K562 (cell line): ENCODE data around the gene MRPL55. TPM values are rescaled to one million over a fixed set of nuclear protein-coding genes. Genes with fewer than 3 reads are reported as not detected.

Source experiments
- ARID1B ChIP-seq: fragments of 450-650 bp; IDR thresholded peaks from 2 replicates; pipeline ENCODE4 v1.6.1; 2016; ENCODE audit warnings: antibody characterized with exemption, mild to moderate bottlenecking, inconsistent platforms
- ARID2 ChIP-seq: fragments of 450-650 bp; IDR thresholded peaks from 2 replicates; pipeline ENCODE4 v1.6.1; 2017; ENCODE audit warnings: antibody characterized with exemption, mild to moderate bottlenecking
- CBFA2T2 ChIP-seq: fragments of 450-650 bp; conservative IDR thresholded peaks from 2 replicates; pipeline ENCODE4 v1.6.1; 2017; ENCODE audit warnings: mild to moderate bottlenecking
- CCNT2 ChIP-seq: IDR thresholded peaks from 2 replicates; pipeline ENCODE4 v1.6.1; 2011; ENCODE audit warnings: borderline replicate concordance, low read depth, mild to moderate bottlenecking, moderate library complexity, mixed read lengths, low read length; ENCODE audit not compliant: insufficient read length; ENCODE audit errors: extremely low read depth
- GTF2A2 ChIP-seq: IDR thresholded peaks from 2 replicates; pipeline ENCODE4 v1.6.1; 2016; ENCODE audit warnings: mild to moderate bottlenecking, missing genetic modification characterization, missing compliant biosample characterization
- JUND ChIP-seq, 2 experiments: IDR thresholded peaks; 2 replicates in 1 of 2; 3 replicates in 1 of 2; pipeline ENCODE4 v1.6.1; 2011; ENCODE audit warnings: borderline replicate concordance in 2 of 2, low read depth in 2 of 2, low read length in 2 of 2, improper control_type of control experiment in 1 of 2, missing biosample characterization in 1 of 2, missing genetic modification characterization in 1 of 2, missing genetic modification reagents in 1 of 2
- KLF16 ChIP-seq: IDR thresholded peaks from 2 replicates; pipeline ENCODE4 v1.6.1; 2016; ENCODE audit warnings: antibody characterized with exemption
- KLF6 ChIP-seq: fragments of 250-450 bp; sonication (Bioruptor Pico); IDR thresholded peaks from 2 replicates; pipeline ENCODE4 v1.4.0; 2020; ENCODE audit warnings: mild to moderate bottlenecking, moderate library complexity, borderline replicate concordance
- LEF1 ChIP-seq: fragments of 450-650 bp; IDR thresholded peaks from 2 replicates; pipeline ENCODE4 v1.6.1; 2016; ENCODE audit warnings: mild to moderate bottlenecking
- MTA1 ChIP-seq: fragments of 450-650 bp; IDR thresholded peaks from 2 replicates; pipeline ENCODE4 v1.6.1; 2017; ENCODE audit warnings: borderline replicate concordance
- MTA2 ChIP-seq: fragments of 450-650 bp; IDR thresholded peaks from 2 replicates; pipeline ENCODE4 v1.6.1; 2016; ENCODE audit warnings: low read depth
- MYC ChIP-seq, 2 experiments: fragments of 250-450 bp in 1 of 2; sonication (Bioruptor Pico) in 1 of 2; IDR thresholded peaks; 2 replicates each; pipeline versions ENCODE4 v1.5.1 to v1.6.1; 2012 to 2021; ENCODE audit warnings: low read depth in 2 of 2, borderline replicate concordance in 1 of 2, improper control_type of control experiment in 1 of 2, low read length in 1 of 2, mild to moderate bottlenecking in 1 of 2, moderate library complexity in 1 of 2
- NFIC ChIP-seq: fragments of 450-650 bp; IDR thresholded peaks from 2 replicates; pipeline ENCODE4 v1.6.1; 2017; ENCODE audit warnings: mild to moderate bottlenecking, inconsistent platforms
- SMAD4 ChIP-seq: fragments of 250-450 bp; sonication (Bioruptor Pico); conservative IDR thresholded peaks from 2 replicates; pipeline ENCODE4 v1.8.0; 2021; ENCODE audit warnings: inconsistent platforms, mild to moderate bottlenecking, moderate library complexity
- TARDBP ChIP-seq: fragments of 450-650 bp; IDR thresholded peaks from 2 replicates; pipeline ENCODE4 v1.6.1; 2016
- TBP ChIP-seq: optimal IDR thresholded peaks from 2 replicates; pipeline ENCODE3; 2011; ENCODE audit warnings: low read depth, low read length, improper control_type of control experiment
- TCF3 ChIP-seq: sonication (generic); formaldehyde crosslinking; IDR thresholded peaks from 2 replicates; pipeline ENCODE4 v1.4.0; 2020; ENCODE audit warnings: mild to moderate bottlenecking, missing genetic modification reagents
- YY1 ChIP-seq, 3 experiments: IDR thresholded peaks; 2 replicates each; pipeline ENCODE4 v1.6.1; 2011; ENCODE audit warnings: low read length in 2 of 3, mild to moderate bottlenecking in 2 of 3, moderate library complexity in 2 of 3, borderline replicate concordance in 1 of 3, control low read depth in 1 of 3, low read depth in 1 of 3; ENCODE audit not compliant: insufficient read depth in 3 of 3, insufficient replicate concordance in 2 of 3, control insufficient read depth in 1 of 3, insufficient read length in 1 of 3; ENCODE audit errors: extremely low read depth in 1 of 3
- ZNF175 ChIP-seq: fragments of 200-800 bp; sonication (Bioruptor generic); IDR thresholded peaks from 2 replicates; pipeline ENCODE4 v1.6.1; 2016; ENCODE audit warnings: low read depth, mild to moderate bottlenecking, missing genetic modification characterization, missing compliant biosample characterization
- polyA plus RNA-seq, 8 experiments: library from polyadenylated mRNA; depleted of rRNA in 4 of 8; stranded (reverse) in 5 of 8; unstranded in 3 of 8; fragments of >200 nt; fragmentation: Nextera tagmentation in 2 of 8; fragmentation: Illumina TruSeq in 1 of 8; extraction: Ambion mirVana in 2 of 8; extraction: Trizol in 1 of 8; gene quantifications; 2 replicates each; pipeline versions ENCODE4 v1.2.1 to v1.2.3, GENCODE V29; 2011 to 2014; ENCODE audit warnings: inconsistent platforms in 1 of 8, missing spikeins in 1 of 8
- total RNA-seq, 7 experiments: library from RNA; depleted of rRNA in 6 of 7; stranded (reverse); fragments of >200 nt in 6 of 7; fragmentation: Illumina TruSeq in 2 of 7; extraction: Trizol in 2 of 7; gene quantifications; 2 replicates each; pipeline versions ENCODE4 v1.2.1 to v1.2.3, GENCODE V29; 2011 to 2021; ENCODE audit warnings: low replicate concordance in 1 of 7
- TF ChIP-seq, protein P1 (sequence below), 2 experiments: fragments of 250-450 bp in 1 of 2; fragments of 450-650 bp in 1 of 2; sonication (Bioruptor Pico) in 1 of 2; IDR thresholded peaks; 2 replicates each; pipeline versions ENCODE4 v1.6.1 to v1.8.0; 2016 to 2021; ENCODE audit warnings: mild to moderate bottlenecking in 2 of 2, moderate library complexity in 2 of 2, missing compliant biosample characterization in 1 of 2, missing genetic modification characterization in 1 of 2
- TF ChIP-seq, protein P2 (sequence below): fragments of 200-800 bp; sonication (Bioruptor generic); IDR thresholded peaks from 2 replicates; pipeline ENCODE4 v1.6.1; 2017; ENCODE audit warnings: missing genetic modification characterization, missing compliant biosample characterization
- TF ChIP-seq, protein P3 (sequence below): sonication (generic); formaldehyde crosslinking; IDR thresholded peaks from 2 replicates; pipeline ENCODE4 v1.9.0; 2022; ENCODE audit warnings: mild to moderate bottlenecking, missing genetic modification reagents
- TF ChIP-seq, protein P4 (sequence below): fragments of 450-650 bp; IDR thresholded peaks from 2 replicates; pipeline ENCODE4 v1.6.1; 2016; ENCODE audit warnings: low read depth, mild to moderate bottlenecking, moderate library complexity

MRPL55 gene
- total and polyA plus RNA-seq, 9 of the 15 experiments (the other 6 are each of a cell fraction or from before 2014, with no cell fraction given): 34.9 to 228 (median 81.0) TPM

DNA sequence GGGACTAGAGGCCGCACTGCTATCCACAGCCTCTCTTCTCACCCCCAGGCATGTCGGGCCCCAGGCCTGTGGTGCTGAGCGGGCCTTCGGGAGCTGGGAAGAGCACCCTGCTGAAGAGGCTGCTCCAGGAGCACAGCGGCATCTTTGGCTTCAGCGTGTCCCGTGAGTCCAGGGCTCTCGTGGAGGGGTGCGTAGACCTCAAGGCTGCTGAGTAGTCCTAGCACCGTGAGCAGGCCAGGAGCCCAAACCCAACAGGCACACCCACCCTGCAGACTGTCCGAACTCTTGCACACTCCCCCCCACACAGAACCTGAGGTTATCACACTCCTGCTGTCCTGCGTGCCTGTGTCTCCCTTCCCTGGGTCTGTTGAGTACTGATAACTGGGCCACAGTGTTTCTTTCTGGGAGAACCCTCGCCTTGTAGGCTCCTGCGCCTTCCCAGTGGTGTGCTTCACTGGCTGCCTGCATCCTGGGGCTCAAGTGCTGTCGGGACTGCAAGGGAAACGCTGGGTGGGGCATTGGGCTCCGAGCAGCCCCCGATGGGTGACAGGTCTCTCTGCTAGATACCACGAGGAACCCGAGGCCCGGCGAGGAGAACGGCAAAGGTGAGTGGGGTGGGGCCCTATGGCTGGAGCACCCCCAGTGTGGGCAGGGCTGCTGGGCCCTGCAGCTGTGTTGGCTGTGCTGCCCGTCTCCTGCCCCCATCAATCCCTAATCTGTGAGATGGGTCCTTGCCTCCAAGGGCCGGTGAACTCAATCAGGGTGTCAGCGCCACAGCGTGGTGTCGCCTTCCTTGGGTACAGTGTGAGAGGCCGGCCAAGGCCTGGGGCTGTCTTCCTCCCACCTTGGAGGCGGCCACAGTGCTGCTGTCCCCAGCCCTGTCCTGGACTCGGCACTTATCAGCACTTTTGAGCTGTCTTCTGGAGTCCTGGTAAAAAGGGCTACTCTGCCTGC is 36.6 kb upstream of the MRPL55 start (continued):
- TF ChIP-seq TARDBP (peak; percentile 85), MTA1 (peak; percentile 89), GTF2A2 (no peak), LEF1 (peak; percentile 83), MTA2 (peak; percentile 95), KLF6 (CRISPR knock-in tag) (no peak), JUND (IDR thresholded peaks at IDR 0.05; ENCODE audit: borderline replicate concordance, low read depth, low read length) (peak; percentile 50), JUND (tag; IDR thresholded peaks at IDR 0.05; ENCODE audit: borderline replicate concordance, low read depth, low read length) (peak; percentile 59; the same call in 2 of the 3 replicates), SMAD4 (CRISPR knock-in tag) (peak; percentile 92), KLF16 (peak; percentile 87), ARID2 (no peak), CCNT2 (peak; percentile 83), CBFA2T2 (peak; percentile 96), NFIC (peak; percentile 90), MYC (IDR thresholded peaks at IDR 0.05; ENCODE audit: low read depth, low read length) (0 out of 2 replicates have a peak, but pooled peaks have one; percentile 56), MYC (CRISPR knock-in tag; IDR thresholded peaks at IDR 0.05; ENCODE audit: borderline replicate concordance, low read depth) (no peak), YY1 (IDR thresholded peaks at IDR 0.05; ENCODE audit: borderline replicate concordance in 1 of 3, control insufficient read depth in 1 of 3, extremely low read depth in 1 of 3, insufficient read depth in 3 of 3, insufficient read length in 1 of 3, insufficient replicate concordance in 2 of 3, low read depth in 1 of 3, low read length in 2 of 3) (peak in 1 of 3 experiments; percentile 13), ARID1B (peak; percentile 98), TCF3 (CRISPR knock-in tag) (peak; percentile 99), ZNF175 (CRISPR knock-in tag) (peak; percentile 48; the same call in 1 of the 2 replicates), TBP (peak; percentile 32)
- TF ChIP-seq, protein P1, sequence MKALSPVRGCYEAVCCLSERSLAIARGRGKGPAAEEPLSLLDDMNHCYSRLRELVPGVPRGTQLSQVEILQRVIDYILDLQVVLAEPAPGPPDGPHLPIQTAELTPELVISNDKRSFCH (CRISPR knock-in tag; IDR thresholded peaks at IDR 0.05): no peak
- TF ChIP-seq, protein P1 (tag; IDR thresholded peaks at IDR 0.05): 0 out of 2 replicates have a peak, but pooled peaks have one; percentile 63
- TF ChIP-seq, protein P2, sequence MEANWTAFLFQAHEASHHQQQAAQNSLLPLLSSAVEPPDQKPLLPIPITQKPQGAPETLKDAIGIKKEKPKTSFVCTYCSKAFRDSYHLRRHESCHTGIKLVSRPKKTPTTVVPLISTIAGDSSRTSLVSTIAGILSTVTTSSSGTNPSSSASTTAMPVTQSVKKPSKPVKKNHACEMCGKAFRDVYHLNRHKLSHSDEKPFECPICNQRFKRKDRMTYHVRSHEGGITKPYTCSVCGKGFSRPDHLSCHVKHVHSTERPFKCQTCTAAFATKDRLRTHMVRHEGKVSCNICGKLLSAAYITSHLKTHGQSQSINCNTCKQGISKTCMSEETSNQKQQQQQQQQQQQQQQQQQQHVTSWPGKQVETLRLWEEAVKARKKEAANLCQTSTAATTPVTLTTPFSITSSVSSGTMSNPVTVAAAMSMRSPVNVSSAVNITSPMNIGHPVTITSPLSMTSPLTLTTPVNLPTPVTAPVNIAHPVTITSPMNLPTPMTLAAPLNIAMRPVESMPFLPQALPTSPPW (CRISPR knock-in tag): peak; percentile 77
- TF ChIP-seq, protein P3, sequence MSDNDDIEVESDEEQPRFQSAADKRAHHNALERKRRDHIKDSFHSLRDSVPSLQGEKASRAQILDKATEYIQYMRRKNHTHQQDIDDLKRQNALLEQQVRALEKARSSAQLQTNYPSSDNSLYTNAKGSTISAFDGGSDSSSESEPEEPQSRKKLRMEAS (CRISPR knock-in tag): peak; percentile 37; the same call in 1 of the 2 replicates
- TF ChIP-seq, protein P4, sequence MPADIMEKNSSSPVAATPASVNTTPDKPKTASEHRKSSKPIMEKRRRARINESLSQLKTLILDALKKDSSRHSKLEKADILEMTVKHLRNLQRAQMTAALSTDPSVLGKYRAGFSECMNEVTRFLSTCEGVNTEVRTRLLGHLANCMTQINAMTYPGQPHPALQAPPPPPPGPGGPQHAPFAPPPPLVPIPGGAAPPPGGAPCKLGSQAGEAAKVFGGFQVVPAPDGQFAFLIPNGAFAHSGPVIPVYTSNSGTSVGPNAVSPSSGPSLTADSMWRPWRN: peak; percentile 59; the same call in 1 of the 2 replicates
